GM21526 (cell line): ENCODE measurements around the gene MCRIP2.
A peak's percentile ranks its signal among the peaks of the same experiment; 100 is the strongest.

Source experiments
- ATAC-seq: cut with Tn5 transposase; IDR thresholded peaks from one replicate; pipeline ENCODE4 v1.9.1; 2021; ENCODE audit warnings: moderate library complexity; ENCODE audit not compliant: unreplicated experiment, low FRiP score

Gene MCRIP2

DNA sequence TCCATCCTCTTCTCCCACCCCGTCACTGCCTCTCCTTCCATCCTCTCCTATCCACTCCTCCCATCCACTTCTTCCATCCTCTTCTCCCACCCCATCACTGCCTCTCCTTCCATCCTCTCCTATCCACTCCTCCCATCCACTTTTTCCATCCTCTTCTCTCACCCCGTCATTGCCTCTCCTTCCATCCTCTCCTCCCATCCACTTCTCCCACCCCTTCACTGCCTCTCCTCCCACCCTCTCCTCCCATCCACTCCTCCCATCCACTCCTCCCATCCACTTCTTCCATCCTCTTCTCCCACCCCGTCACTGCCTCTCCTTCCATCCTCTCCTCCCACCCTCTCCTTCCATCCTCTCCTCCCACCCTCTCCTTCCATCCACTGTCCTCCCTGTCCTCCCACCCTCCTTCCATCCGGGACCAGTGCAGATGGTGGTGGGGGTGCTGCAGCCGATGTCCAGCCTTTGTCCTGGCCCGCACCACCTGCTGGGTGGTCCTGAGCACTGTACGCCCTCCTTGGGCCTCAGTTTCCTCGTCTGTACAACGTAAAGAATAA, 9.7 kb upstream of the MCRIP2 start:
- ATAC-seq = no peak

DNA sequence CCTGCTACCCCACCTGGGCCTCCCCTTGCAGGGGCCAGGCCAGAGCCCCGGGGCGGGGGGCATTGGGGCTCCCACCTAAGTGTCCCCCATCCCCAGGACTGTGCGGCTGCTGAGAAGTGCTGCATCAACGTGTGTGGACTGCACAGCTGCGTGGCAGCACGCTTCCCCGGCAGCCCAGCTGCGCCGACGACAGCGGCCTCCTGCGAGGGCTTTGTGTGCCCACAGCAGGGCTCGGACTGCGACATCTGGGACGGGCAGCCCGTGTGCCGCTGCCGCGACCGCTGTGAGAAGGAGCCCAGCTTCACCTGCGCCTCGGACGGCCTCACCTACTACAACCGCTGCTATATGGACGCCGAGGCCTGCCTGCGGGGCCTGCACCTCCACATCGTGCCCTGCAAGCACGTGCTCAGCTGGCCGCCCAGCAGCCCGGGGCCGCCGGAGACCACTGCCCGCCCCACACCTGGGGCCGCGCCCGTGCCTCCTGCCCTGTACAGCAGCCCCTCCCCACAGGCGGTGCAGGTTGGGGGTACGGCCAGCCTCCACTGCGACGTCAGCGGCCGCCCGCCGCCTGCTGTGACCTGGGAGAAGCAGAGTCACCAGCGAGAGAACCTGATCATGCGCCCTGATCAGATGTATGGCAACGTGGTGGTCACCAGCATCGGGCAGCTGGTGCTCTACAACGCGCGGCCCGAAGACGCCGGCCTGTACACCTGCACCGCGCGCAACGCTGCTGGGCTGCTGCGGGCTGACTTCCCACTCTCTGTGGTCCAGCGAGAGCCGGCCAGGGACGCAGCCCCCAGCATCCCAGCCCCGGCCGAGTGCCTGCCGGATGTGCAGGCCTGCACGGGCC, 8.9 kb upstream of the MCRIP2 start:
- no peak for ATAC-seq

DNA sequence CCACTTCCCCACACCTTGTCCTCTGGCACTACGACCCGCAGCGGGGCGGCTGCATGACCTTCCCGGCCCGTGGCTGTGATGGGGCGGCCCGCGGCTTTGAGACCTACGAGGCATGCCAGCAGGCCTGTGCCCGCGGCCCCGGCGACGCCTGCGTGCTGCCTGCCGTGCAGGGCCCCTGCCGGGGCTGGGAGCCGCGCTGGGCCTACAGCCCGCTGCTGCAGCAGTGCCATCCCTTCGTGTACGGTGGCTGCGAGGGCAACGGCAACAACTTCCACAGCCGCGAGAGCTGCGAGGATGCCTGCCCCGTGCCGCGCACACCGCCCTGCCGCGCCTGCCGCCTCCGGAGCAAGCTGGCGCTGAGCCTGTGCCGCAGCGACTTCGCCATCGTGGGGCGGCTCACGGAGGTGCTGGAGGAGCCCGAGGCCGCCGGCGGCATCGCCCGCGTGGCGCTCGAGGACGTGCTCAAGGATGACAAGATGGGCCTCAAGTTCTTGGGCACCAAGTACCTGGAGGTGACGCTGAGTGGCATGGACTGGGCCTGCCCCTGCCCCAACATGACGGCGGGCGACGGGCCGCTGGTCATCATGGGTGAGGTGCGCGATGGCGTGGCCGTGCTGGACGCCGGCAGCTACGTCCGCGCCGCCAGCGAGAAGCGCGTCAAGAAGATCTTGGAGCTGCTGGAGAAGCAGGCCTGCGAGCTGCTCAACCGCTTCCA, 8.1 kb upstream of the MCRIP2 start:
- no peak for ATAC-seq

DNA sequence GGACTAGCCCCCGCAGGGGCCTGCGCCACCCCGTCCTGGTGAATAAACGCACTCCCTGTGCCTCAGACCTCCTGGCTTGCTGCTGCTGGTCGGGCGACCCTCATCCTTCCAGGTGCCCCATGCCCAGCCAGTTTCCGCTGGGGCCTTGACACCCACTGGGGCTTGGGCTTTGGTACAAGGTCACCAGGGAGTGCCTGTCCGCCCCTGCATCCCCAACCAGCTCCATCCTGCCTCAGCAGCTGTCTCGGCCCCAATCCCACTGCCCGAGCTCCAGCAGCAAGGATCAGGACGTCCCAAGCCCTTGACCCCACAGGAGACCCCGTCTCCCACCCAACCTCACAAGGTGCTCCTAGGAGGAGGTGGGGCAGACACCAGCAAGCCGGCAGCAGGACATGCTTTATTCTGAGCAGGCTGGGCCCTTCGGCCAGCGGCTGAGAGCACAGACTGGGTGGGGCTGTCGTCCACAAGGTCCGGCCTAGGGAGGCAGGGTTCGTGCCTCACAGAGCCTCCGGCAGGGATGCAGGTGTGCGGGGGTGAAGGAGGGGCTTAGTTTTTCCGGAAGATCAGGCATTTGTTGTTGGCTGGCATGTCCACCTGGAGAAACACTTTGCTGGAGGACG, 7.5 kb upstream of the MCRIP2 start:
- ATAC-seq = no peak

DNA sequence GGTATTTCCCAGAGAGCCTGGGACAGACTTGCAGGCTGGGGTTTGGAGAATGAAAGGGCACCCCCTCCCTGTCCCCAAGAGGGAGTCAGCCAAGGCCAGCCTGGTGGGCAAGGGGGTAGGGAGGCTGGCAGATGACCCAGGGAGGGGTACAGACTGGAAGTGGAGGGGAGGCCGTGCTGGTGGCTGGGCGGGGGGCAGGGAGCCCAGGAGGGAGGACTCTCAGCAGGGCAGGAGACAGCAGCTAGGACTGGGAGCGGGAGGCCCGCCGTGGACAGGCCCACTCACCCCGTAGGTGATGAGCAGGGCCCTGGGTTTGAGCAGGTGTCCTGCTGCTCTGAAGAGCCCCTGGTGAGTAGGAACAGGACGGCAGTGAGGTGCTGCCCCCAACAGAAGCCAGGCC, 6.6 kb upstream of the MCRIP2 start:
- ATAC-seq = no peak

DNA sequence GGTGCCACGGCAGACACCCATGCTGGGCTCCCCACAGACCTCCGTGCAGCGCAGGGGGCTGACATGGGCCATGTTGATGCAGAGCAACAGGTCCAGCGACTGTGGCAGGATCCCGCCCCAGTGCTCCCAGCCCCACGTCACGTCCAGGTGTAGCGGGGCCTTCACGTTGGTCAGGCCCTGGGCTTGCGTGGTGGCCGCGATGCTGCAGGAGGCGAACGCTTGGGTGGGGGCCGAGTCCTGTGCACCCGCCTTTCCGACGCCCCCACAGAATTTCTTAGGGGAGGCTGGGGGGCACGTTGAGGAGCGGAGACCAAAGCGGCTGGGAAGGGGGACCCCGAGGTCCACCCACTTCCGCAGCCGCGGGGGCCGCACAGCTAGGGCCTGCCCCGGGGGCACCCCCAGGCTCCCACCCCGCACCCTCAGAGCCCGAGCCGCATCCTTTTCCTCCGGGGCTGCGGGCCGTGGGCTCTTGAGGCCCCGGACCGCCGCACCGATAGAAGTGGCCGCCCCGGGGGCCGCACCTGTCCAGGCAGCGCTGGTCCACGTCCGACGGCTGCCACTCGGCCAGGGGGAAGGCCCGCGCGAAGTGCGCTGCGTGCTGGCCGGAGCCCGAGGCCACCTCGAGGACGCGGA, 5.9 kb upstream of the MCRIP2 start:
- no peak for ATAC-seq

DNA sequence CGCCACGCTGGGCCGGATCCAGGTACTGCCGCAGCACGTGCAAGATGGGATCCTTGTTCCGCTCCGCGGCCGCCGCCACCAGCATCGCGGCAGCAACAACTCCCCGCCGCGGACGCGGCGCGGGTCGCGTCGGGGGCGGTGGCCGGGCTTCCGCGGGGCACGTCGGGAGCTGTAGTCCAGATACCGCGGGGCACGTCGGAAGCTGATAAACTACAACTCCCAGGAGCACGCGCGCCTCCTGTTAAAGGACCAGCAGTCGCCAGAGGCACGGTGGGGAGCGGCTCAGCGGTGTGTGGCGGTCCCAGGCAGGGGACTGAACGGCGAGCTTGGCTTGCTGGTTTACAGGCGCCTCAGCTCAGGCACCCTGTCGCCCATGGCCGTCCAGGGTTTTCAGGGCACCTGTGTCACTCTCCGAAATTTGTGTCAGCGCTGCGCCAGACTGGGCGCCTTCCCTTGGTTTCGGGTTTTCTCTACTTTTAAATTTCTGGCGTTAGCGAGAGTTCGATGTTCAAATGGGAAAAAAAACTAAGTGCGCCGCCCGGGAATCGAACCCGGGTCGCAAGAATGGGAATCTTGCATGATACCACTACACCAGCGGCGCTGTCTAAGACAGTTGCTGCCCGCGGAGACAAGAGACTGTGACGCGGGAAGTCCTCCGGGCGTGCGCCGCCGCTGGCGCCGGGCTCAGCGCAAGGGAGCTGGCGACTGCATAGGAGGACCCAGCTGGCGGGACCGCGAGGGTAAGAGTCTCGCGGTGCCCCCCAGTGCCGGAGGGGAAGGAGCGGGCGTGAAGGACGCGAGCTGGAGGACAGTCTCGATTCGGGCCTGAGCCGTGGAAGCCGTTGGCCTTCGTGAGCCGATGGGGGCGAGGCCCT, 5.2 kb upstream of the MCRIP2 start, which contains the start of gene METTL26:
METTL26 (minus strand) TSS at position 100 of the 875 bp plus-strand sequence; CDS start at position 85, 15 bp downstream.
- peak; percentile 52 for ATAC-seq

DNA sequence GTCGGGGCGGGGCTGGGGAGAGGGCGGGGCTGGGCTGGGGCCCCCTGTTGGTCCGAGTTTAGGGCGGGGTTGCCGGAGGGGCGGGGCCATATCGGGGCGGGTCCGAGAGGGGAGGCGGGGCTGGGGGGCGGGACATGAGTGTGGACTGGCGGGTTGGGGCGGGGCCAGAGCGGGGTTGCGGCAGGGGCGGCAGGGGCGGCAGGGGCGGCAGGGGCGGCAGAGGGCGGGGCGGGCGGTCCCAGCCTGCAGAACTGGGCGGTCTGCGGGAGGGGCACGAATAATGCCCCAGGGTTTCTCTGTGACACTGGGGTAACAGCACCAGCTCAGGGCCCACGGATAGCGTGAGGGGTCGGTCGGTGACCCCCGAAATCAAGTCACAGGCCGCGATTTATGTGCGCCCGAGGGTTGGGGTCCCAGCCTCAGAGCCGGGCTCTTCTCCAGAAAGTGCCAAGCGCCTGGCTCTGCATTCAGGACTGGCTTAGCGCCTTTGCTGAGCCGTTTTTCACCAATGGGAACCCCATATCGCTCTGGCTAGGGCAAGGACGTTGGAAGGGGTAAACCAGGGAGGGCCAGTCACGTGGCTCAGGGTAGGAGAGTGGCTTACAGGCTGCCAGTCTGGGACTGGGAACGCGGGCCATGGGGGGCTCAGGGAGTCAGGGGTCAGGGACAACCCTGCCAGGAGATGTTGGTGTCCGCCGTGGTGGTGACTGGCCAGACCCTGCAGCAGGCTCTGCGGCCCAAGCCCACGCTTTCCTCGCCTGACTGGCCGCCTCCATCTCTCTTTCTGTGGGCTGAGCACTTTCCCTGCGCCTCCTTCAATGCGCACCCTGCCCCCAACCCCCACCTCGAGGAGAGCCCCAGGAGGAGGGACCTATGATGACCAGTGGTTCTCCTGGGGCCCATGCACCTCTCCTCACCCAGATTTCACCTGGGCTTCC, 4.3 kb upstream of the MCRIP2 start:
- no peak for ATAC-seq

DNA sequence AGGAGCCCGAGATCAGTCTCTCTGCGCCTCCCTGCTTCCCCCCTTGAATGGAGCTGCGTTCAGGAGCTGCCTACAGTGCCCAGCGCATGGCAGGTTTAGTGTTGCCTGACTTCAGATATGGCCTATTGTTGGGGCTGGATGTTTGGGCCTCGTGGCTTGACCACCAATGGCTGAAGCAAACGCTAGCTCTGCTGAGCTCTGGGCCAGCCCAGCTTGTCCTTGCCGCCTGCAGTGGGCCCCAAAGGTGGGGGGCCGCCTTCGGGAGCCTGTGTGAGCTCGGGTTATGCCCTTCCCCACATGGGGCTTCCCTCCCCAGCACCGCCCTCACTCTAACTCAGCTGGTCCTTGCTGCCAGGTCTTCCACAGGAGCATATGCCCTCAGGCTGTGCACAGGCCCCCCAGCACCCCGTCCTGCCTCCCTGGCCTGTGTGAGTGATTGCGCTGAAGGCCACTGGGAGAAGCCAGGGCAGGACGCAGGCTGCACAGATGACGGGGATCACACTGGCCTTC, 3.5 kb upstream of the MCRIP2 start:
- ATAC-seq = no peak

DNA sequence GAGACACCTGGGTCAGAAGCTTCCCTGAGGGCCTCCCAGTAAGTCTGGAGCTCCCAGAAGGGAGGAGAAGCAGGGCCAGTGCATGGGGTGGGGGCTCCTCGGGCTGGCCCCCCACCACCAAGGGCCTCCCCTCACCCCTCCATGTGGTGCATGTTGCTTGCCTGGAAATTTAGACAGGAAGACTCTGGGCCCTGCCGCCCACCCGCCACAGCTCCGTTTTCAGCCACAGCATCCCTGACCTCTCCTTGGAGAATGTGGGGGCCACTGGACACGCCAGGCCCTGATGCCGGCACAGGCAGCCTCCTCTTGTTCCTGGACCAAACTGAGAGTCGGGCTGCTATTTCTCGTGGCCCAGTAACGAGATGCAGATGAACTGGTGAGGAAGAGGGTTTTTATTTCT, 2.8 kb upstream of the MCRIP2 start:
- no peak for ATAC-seq

DNA sequence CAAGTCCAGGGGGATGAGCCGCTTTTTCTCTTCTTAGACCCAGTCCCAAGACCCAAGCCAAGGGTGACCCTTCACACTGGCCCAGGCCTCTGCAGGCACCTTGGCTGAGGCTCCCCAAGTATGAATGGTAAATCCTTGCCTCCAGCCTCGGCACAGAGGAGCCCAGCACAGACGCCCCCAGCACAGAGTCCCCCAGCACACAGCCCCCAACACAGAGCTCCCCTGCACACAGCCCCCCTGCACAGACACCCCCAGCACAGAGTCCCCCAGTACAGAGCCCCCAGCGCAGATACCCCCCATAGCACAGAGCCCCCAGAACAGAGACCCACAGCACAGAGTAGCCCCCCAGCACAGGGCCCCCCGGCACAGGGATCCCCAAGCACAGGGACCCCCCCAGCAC, 1.0 kb upstream of the MCRIP2 start:
- ATAC-seq = no peak

DNA sequence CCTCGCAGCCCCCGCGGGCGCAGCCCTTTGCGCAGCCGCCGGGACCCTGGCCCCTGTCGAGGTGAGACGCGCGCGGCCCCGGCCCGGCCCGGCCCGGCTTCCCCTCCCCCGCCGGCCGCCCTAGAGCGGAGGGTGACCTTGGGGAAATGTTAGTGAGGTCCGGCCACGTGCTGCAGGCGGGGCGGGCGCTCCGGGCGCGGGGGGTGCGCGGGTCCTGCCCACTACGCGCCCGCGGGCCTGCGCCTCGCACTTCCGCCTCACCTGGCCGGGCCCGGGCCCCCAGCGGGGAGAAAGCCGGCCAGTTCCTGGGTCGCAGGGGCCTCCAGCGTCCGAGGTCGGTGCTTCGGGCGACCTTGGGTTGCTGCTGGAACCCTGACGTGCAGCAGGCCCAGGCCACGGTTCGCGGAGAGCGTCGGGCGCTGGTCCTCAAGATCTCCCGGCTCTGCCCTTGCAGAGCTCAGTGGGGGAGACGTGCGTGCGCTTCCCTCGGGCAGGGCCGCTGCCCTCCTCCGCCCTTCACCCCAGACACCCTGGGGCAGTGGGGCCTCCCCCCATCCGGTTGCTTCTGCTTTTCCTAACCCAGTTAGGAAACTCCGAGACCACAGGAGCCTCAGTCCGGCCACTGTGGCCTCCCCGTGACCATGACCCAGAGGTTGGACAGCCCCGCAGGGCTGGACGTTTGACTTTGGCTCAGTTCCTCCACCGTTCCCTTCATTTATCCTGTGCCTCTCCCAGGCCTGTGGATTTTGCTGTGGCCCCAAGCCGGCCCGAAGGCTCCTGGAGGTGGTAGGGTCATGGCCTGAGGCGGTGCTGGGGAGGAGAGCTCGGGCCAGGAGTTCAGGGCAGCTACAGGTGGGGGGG, 791 bp downstream of the MCRIP2 start:
- ATAC-seq = peak; percentile 30

DNA sequence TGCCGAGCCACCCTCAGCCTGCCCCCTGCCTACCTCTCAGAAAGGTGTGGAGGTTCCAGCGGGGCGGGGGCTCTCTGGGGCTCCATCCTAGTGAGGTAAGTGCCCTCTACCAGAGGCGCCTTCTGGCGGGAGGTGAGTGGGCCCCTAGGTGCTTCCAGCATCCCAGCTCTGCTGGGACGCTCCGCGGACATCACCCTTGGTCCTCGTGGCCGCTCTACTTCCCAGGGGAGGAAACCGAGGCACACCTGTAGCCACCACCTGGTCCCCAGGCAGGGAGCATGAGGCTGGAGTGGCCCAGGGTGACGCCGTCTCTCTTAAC, 1.4 kb downstream of the MCRIP2 start:
- no peak for ATAC-seq

DNA sequence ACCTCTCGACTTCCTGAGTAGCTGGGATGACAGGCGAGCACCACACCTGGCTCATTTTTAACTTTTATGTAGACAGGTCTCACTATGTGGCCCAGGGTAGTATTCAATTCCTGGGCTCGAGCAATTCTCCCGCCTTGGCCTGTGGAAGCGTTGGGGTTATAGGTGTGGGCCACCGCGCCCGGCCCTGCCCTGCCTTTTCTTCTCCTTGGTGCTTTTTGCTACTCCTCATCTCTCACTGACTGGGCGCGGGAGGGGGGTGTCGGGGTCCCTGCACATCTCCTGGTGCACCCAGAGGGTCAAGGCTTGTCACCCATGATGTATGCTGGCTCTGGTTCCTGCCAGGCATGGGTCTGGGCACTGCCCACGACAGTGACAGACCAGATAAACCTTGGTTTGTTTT, 2.9 kb downstream of the MCRIP2 start:
- ATAC-seq = no peak

DNA sequence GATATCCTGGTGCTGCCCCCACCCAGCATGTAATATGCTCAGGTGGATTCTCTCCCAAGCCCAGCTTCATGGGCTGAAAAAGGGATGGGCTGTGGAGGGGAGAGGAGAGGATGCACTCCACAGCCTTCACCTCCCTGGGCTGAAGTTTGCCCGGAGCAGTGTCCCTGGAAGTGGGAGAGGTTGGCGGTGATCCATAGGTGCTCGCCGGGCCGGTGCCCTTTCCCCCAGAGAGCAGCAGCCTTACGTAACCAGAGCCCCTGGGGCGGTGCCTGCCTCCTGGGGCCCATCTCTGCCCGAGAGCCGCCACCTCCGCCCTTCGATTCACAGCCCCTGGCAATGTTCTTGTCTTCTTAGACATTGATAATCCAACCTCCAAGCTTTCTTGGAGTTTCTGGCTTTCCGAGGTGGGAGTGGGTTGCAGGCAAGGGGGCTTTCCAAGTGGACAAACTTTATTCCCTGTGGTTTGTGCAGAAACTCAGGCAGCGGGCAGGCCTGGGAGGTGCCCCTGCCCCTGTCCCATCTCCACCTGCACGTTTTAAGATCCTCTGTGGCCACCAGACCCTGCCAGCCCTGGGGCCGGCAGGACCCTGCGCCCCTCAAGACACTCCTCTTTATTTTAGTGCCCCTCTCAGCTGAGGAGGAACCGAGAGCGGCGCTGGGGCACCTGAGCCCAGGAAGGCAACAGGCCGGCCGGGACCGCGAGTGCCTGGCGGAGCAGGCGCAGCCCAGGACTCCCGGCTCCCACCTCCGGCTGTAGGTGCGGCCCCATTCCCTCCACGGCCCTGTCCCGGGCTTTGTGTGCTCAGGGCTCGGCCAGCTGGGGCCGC, 4.4 kb downstream of the MCRIP2 start:
- no peak for ATAC-seq

DNA sequence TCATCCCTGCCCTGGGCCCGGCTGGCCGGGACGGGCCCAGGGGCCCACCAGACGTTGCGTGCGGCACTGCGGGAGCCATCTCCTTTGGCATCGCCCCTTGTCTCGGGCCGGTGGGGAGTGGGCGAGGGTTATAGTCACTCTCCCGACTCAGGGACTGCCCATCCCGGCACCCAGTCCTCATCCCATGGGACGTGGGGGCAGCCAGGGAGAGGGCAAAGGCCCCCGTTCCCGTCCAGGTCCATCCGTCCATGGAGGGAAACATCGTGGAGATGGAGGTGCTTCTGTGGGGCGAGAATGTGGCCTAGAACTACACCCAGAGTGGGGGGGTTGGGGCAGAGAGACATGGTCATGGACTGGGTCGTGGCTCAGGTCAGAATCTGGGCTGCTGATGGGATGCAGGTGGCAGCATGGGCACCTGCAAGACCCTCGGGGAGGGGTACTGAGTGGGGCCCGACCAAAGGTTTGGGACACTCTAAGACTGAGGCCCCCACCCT, 5.1 kb downstream of the MCRIP2 start:
- no peak for ATAC-seq
